ENCODE measurements around the gene RYR2. TPM values are rescaled to one million over a fixed set of nuclear protein-coding genes. Genes with fewer than 3 reads are reported as not detected.

RYR2 gene
- total and polyA plus RNA-seq, 9 of the 15 experiments (the other 6 are each of a cell fraction or from before 2014, with no cell fraction given), result 0.03 to 0.42 (median 0.14) TPM

- Histone ChIP-seq H3K27me3 (ENCODE audit: control insufficient read depth in 2 of 2, insufficient read depth in 2 of 2, low read length in 2 of 2) (no peaks in the 10 kb centered on the region), H3K4me3 (no peak overlapping the region), H3K79me2 (ENCODE audit: control insufficient read depth, insufficient read depth, low read length) (no peaks in the 10 kb centered on the region), H4K20me1 (replicated peaks; ENCODE audit: control insufficient read depth, insufficient read depth, low read length) (no peaks in the 10 kb centered on the region), H3K4me1 (replicated peaks in 1 of 2; ENCODE audit: control insufficient read depth in 2 of 2, insufficient read depth in 2 of 2, low read length in 2 of 2) (no peaks in the 10 kb centered on the region), H3K36me3 (ENCODE audit: control insufficient read depth, insufficient read depth, low read length) (no peaks in the 10 kb centered on the region), H3K9ac (ENCODE audit: insufficient read depth in 1 of 2, low read depth in 2 of 2, low read length in 2 of 2) (no peak overlapping the region), H3K9me1 (ENCODE audit: control insufficient read depth, insufficient read depth, low read length) (no peaks in the 10 kb centered on the region), H2AFZ (ENCODE audit: low read depth, low read length) (no peak overlapping the region), H3K27ac (ENCODE audit: extremely low read depth, low read depth, low read length) (no peak overlapping the region), H3K9me3 (replicated peaks; ENCODE audit: control insufficient read depth, insufficient read depth, low read depth, low read length) (no peaks in the 10 kb centered on the region), H3K4me2 (ENCODE audit: insufficient read depth, low read length) (no peak overlapping the region)
- WGBS (ENCODE audit: insufficient coverage, low coverage, missing lambda C conversion rate), result 0% methylated on average over 3 of the region's 3 CpGs
- intact Hi-C loops (cut with micrococcal nuclease) (no loop called here), in situ Hi-C loops (cut with MboI) (no loop called here)
- no TSS peak for BruUV-seq (replicated peaks)
- TF ChIP-seq FOXJ2 (tag; IDR thresholded peaks at IDR 0.05) (no peak), TEAD4 (IDR thresholded peaks at IDR 0.05; ENCODE audit: low read length) (no peak), TEAD4 (CRISPR knock-in tag; IDR thresholded peaks at IDR 0.05; ENCODE audit: borderline replicate concordance) (no peak), MYBL2 (IDR thresholded peaks at IDR 0.05; ENCODE audit: low read depth) (no peak), MYBL2 (CRISPR knock-in tag; IDR thresholded peaks at IDR 0.05; ENCODE audit: borderline replicate concordance) (no peak), RFX5 (IDR thresholded peaks at IDR 0.05; ENCODE audit: low read depth, low read length) (no peak), CREB3L1 (IDR thresholded peaks at IDR 0.05; ENCODE audit: borderline replicate concordance, low read depth) (no peak), NCOA6 (IDR thresholded peaks at IDR 0.05) (no peak), ZNF408 (CRISPR knock-in tag; IDR thresholded peaks at IDR 0.05; ENCODE audit: low read depth) (no peak), HDAC1 (IDR thresholded peaks at IDR 0.05) (no peak), CLOCK (CRISPR knock-in tag; IDR thresholded peaks at IDR 0.05; ENCODE audit: borderline replicate concordance) (no peak), SPI1 (IDR thresholded peaks at IDR 0.05; ENCODE audit: borderline replicate concordance, low read depth, low read length) (no peak), CCAR2 (IDR thresholded peaks at IDR 0.05; ENCODE audit: low read depth, low read length) (no peak), PHF21A (IDR thresholded peaks at IDR 0.05; ENCODE audit: borderline replicate concordance, low read depth) (no peak), SIX5 (IDR thresholded peaks at IDR 0.05; ENCODE audit: borderline replicate concordance in 1 of 2, insufficient read depth in 1 of 2, low read depth in 1 of 2, low read length in 2 of 2) (no peak), ZNF384 (IDR thresholded peaks at IDR 0.05; ENCODE audit: low read depth, low read length) (no peak), KLF16 (IDR thresholded peaks at IDR 0.05) (no peak), ILK (tag; IDR thresholded peaks at IDR 0.05; ENCODE audit: borderline replicate concordance, low read depth) (no peak), GATA2 (CRISPR knock-in tag; IDR thresholded peaks at IDR 0.05) (no peak), ZBTB7A (IDR thresholded peaks at IDR 0.05; ENCODE audit: borderline replicate concordance, control insufficient read depth, low read depth, low read length) (no peak)
- ATAC-seq (no peak), FAIRE-seq (no peak), DNase-seq (ENCODE audit: extremely low read depth in 1 of 4, low spot score in 3 of 4) (no peak)
- ChIA-PET CTCF (ENCODE audit: low intra/inter-chr PET ratio) (no interaction called here), POLR2A (interaction anchor here (0.9 kb wide), 1 partner anchor 14 kb away, joined by 3 read pairs; no protein-coding TSS in a partner anchor)
Observed at GRCh38 chr1:237228421-237228820, 186.4 kb downstream of the RYR2 start.
